Activated B cell treated with CpG ODN at 0.5 μM for 24 hours (primary cell): ENCODE data around the gene SLC45A3. TPM values are rescaled to one million over a fixed set of nuclear protein-coding genes. Genes with fewer than 3 reads are reported as not detected.

Experiments used
- ATAC-seq: fragments of 200-7000 bp; cut with Tn5 transposase; one replicate; pipeline ENCODE4 v1.10.0; 2021; ENCODE audit warnings: low read depth, mild to moderate bottlenecking, moderate library complexity
- CTCF ChIA-PET: fragments of 350-600 bp; sonication (Branson Sonifier 250); formaldehyde crosslinking; loops from one replicate; lab custom pipeline; 2021; ENCODE audit warnings: antibody characterized with exemption; lab: Charles Lee
- POLR2A ChIA-PET: fragments of 350-600 bp; sonication (Branson Sonifier 250); formaldehyde crosslinking; loops from one replicate; lab custom pipeline; 2021; ENCODE audit warnings: antibody characterized with exemption; lab: Charles Lee
- DNase-seq: peaks from one replicate; pipeline ENCODE4 v3.0.0; 2022
- H3K27ac Mint-ChIP-seq: one replicate; pipeline ENCODE4 v1.8.0; 2020; ENCODE audit warnings: mixed read lengths
- H3K27me3 Mint-ChIP-seq: one replicate; pipeline ENCODE4 v1.8.0; 2021; ENCODE audit warnings: mixed read lengths
- H3K36me3 Mint-ChIP-seq: one replicate; pipeline ENCODE4 v1.8.0; 2021; ENCODE audit warnings: low read depth, mixed read lengths
- H3K4me1 Mint-ChIP-seq: one replicate; pipeline ENCODE4 v1.8.0; 2021; ENCODE audit warnings: mixed read lengths
- H3K4me3 Mint-ChIP-seq: one replicate; pipeline ENCODE4 v1.8.0; 2020; ENCODE audit warnings: mild to moderate bottlenecking, mixed read lengths
- H3K9me3 Mint-ChIP-seq: one replicate; pipeline ENCODE4 v1.8.0; 2020; ENCODE audit warnings: mixed read lengths
- intact Hi-C: fragments of 100-400 bp; cut with micrococcal nuclease; formaldehyde crosslinking; loops from one replicate; pipeline ENCODE4 v1.15.1; 2024
- total RNA-seq: library from RNA; stranded (reverse); gene quantifications from 2 replicates; pipeline ENCODE4 v1.2.3, GENCODE V29; 2022
- TF ChIP-seq, protein P1 (sequence below): fragments of 200-600 bp; IDR thresholded peaks from one replicate; pipeline ENCODE4 v1.8.0; 2022; ENCODE audit warnings: antibody characterized with exemption, mild to moderate bottlenecking

Gene SLC45A3
- total RNA-seq, 1 donor from 2014 or later, result 7.4 TPM

DNA sequence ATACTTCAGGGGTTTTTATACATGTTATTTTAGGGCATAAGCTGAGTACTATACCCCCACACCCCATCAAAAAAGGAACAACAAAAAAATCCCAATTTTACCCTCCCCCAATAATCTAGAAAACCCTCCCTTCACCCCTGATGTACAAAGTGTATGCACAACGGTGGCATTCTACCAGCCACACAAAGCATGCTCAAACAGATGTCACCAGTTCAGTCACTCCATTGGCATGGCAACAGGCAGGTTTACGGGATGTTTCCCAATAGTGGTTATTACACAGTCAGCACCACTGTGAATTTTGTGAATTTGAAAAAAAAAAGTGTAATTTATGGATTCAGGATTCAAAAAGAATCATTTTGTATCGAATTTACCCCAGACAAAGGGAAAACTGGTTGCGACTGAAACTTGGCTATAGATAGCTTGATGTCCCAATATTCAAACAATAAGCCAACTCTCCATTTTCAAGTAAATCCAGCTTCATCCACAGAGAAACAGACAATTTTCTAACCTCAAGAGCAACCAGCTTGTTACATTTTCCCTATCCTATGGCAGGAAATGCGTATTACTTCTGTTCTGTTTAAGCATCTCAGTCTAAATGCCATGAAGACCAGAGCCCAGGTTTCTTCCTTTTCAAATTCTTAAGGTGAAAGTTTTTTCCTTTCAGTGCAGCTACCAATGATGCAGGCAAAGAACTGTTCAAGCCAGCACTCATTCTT lies 34.0 kb upstream of the SLC45A3 start:
- no peak overlapping the region for H3K27ac Mint-ChIP-seq
- ATAC-seq (no peak), DNase-seq (no peak)
- H3K27me3 Mint-ChIP-seq, result no peaks in the 10 kb centered on the region
- H3K4me1 Mint-ChIP-seq, result peaks cover 16% of the 10 kb centered on the region
- TF ChIP-seq, protein P1, sequence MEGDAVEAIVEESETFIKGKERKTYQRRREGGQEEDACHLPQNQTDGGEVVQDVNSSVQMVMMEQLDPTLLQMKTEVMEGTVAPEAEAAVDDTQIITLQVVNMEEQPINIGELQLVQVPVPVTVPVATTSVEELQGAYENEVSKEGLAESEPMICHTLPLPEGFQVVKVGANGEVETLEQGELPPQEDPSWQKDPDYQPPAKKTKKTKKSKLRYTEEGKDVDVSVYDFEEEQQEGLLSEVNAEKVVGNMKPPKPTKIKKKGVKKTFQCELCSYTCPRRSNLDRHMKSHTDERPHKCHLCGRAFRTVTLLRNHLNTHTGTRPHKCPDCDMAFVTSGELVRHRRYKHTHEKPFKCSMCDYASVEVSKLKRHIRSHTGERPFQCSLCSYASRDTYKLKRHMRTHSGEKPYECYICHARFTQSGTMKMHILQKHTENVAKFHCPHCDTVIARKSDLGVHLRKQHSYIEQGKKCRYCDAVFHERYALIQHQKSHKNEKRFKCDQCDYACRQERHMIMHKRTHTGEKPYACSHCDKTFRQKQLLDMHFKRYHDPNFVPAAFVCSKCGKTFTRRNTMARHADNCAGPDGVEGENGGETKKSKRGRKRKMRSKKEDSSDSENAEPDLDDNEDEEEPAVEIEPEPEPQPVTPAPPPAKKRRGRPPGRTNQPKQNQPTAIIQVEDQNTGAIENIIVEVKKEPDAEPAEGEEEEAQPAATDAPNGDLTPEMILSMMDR, result no peak
- H3K36me3 Mint-ChIP-seq, result peaks cover 50% of the 10 kb centered on the region
- ChIA-PET CTCF (interaction anchor here (0.8 to 16.4 kb wide), 8 partner anchors 24 to 263 kb away, joined by 3 to 628 read pairs (median 4); no protein-coding TSS in a partner anchor), POLR2A (interaction anchor here (1.1 kb wide), 1 partner anchor 60 kb away, joined by 4 read pairs; no protein-coding TSS in a partner anchor)
- intact Hi-C loops, result loop anchor here (5.0 kb wide), 2 partner anchors 33 to 403 kb away; partner anchors contain the start of gene AVPR1B
- no peak overlapping the region for H3K4me3 Mint-ChIP-seq
- H3K9me3 Mint-ChIP-seq, result no peaks in the 10 kb centered on the region

DNA sequence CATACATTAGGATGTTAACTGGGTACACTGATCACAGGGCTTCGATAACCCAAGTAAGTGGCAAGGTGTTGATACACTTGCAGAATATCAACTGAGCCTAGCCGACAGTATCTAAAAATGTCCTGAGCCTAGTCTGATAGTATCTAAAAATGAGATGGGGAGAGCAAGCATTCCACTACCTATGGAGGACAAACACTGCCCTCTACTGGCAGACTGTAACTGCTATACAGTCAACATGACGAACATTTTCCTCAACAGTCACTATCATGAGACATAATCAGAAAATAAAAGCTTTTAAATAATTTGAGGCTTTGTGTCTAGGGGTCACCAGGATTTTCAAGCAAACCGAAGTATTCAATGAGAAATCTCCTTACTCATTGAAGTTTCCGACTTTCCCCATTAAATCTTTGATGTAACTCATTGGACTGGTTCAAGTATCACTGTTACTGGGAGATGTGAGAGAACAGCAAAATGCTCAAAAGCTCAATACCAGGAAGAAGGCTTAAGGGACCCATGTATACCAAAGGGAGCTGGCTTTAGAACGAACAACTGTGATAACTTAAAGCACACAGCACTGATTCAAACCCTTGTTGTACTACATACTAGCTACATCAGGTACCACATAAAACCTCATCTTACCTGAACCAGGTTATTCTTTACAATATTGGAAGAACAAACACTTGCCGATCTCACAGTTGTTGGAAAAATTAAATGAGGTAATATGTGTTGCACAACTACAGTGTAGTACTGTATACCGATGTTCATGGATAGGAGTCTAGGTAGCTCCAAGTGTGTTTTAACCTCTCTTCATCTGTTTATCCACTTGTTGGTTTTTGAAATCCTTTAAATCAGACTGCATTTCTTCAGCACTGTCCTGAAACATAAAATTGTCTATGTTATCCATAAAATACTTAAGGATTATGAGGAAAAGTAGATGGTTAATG lies 31.1 kb upstream of the SLC45A3 start:
- Mint-ChIP-seq H3K4me3 (no peak overlapping the region), H3K27me3 (no peaks in the 10 kb centered on the region), H3K9me3 (no peaks in the 10 kb centered on the region), H3K27ac (peak overlapping the region; percentile 9), H3K4me1 (peaks cover 23% of the 10 kb centered on the region), H3K36me3 (peaks cover 28% of the 10 kb centered on the region)
- intact Hi-C loops, result loop anchor here (1.0 to 5.0 kb wide), 7 partner anchors 36 to 406 kb away; partner anchors contain the start of gene AVPR1B
- no peak for DNase-seq
- TF ChIP-seq, protein P1, result peak; percentile 46
- peak; percentile 91 for ATAC-seq
- POLR2A ChIA-PET, result interaction anchor here (0.6 to 3.7 kb wide), 10 partner anchors 37 to 266 kb away, joined by 3 to 40 read pairs (median 4); partner anchors contain the start of gene RAB29
- CTCF ChIA-PET, result interaction anchor here (0.7 to 16.4 kb wide), 25 partner anchors 10 to 266 kb away, joined by 3 to 628 read pairs (median 5); partner anchors contain the start of genes ELK4, RAB29 and SLC45A3

DNA sequence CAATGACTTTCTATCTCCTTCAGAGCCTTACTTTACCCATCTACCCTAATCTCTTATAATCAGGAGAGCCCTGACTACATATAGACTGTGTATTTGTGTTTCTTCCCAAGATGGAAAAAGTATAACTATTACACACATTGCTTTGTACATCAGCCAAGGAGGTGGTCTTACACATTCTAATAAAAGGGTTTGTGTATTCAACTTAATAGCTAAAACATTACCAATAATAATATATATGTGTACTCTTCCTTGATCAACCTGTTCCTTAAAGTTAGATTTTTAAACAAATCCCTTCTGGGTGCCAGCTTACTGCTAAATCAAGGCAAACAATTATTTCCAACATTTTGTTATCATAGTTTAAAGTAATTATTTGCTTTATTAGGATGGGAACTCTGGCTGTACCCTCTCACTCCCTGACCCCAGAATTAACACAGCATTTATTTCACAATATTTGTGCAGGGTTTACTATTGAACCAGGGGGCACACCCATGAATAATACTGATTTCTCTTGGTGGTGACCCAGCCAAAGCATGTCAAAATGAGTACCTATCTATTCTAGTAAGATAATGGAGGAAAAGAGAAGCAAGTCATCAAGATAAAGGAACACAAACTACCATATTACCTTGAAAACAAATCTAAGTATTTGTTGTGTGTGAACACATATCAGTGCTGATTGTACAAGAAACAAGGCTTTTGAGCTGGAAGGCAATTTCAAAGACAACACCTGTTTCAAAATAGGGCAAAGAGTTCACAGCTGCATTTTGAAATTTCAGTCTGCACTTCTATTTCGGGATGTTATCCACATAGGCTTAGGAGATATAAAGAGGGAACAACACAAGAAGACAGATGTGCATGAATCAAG lies 30.1 kb upstream of the SLC45A3 start:
- H3K27me3 Mint-ChIP-seq, result no peaks in the 10 kb centered on the region
- H3K36me3 Mint-ChIP-seq, result peaks cover 18% of the 10 kb centered on the region
- H3K27ac Mint-ChIP-seq, result no peak overlapping the region
- no peak for ATAC-seq
- CTCF ChIA-PET, result interaction anchor here (0.9 to 16.4 kb wide), 14 partner anchors 15 to 267 kb away, joined by 3 to 628 read pairs (median 8); partner anchors contain the start of genes ELK4 and SLC45A3
- H3K9me3 Mint-ChIP-seq, result no peaks in the 10 kb centered on the region
- intact Hi-C loops, result loop anchor here (1.0 to 5.0 kb wide), 7 partner anchors 37 to 407 kb away; partner anchors contain the start of gene AVPR1B
- POLR2A ChIA-PET, result interaction anchor here (0.6 to 3.7 kb wide), 8 partner anchors 38 to 76 kb away, joined by 3 to 40 read pairs (median 4); partner anchors contain the start of gene RAB29
- DNase-seq, result no peak
- TF ChIP-seq, protein P1, result no peak
- no peak overlapping the region for H3K4me3 Mint-ChIP-seq
- H3K4me1 Mint-ChIP-seq, result peaks cover 20% of the 10 kb centered on the region

DNA sequence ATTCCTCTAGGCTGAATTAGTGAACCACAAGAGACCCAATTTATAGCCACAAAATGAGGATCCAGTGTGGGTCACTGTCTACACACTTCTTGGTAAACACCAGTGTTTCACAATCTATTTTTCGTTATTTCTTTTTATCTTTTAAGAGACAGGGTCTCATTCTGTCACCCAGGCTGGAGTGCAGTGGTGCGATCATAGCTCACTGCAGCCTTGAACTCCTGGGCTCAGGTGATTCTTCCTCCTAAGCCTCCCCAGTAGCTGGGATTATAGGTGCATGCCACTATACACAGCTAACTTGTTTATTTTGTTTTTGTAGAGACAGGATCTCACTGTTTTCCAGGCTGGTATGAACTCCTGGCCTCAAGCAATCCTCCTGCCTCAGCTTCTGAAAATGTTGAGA lies 29.3 kb upstream of the SLC45A3 start:
- no peak for DNase-seq
- POLR2A ChIA-PET, result interaction anchor here (1.3 to 3.7 kb wide), 3 partner anchors 40 to 51 kb away, joined by 3 to 40 read pairs (median 4); no protein-coding TSS in a partner anchor
- H3K27ac Mint-ChIP-seq, result no peak overlapping the region
- peaks cover 28% of the 10 kb centered on the region for H3K4me1 Mint-ChIP-seq
- no peaks in the 10 kb centered on the region for H3K9me3 Mint-ChIP-seq
- H3K36me3 Mint-ChIP-seq, result peaks cover 10% of the 10 kb centered on the region
- no peak overlapping the region for H3K4me3 Mint-ChIP-seq
- TF ChIP-seq, protein P1, result no peak
- CTCF ChIA-PET, result interaction anchor here (1.1 to 16.4 kb wide), 9 partner anchors 16 to 268 kb away, joined by 3 to 628 read pairs (median 17); partner anchors contain the start of genes ELK4 and SLC45A3
- no peaks in the 10 kb centered on the region for H3K27me3 Mint-ChIP-seq
- no peak for ATAC-seq
- intact Hi-C loops, result loop anchor here (5.0 kb wide), 2 partner anchors 38 to 408 kb away; partner anchors contain the start of gene AVPR1B
